Activated CD8-positive, alpha-beta memory T cell treated with anti-CD3 and anti-CD28 coated beads for 4 hours (primary cell): ENCODE data around the gene CSPG4.

Source experiments
- DNase-seq, 2 donors: peaks; one replicate each; pipeline ENCODE4 v3.0.0-alpha.2; 2020; ENCODE audit warnings: low read depth in 2 of 2

Gene CSPG4

GRCh38 chr15:75669191-75669878 is 43.3 kb downstream of the CSPG4 start:
- DNase-seq, result no peak

GRCh38 chr15:75666823-75667501 is 45.7 kb downstream of the CSPG4 start:
- DNase-seq, result no peak

- no peak for DNase-seq
These were observed 48.7 kb downstream of the CSPG4 start for GRCh38 chr15:75663931-75664421.

GRCh38 chr15:75662823-75663519 is 49.7 kb downstream of the CSPG4 start:
- DNase-seq, result no peak

GRCh38 chr15:75661756-75662140 is 50.9 kb downstream of the CSPG4 start:
- DNase-seq, result no peak

GRCh38 chr15:75661100-75661755 is 51.4 kb downstream of the CSPG4 start:
- no peak for DNase-seq

- DNase-seq, result no peak
These were observed 52.6 kb downstream of the CSPG4 start for GRCh38 chr15:75659928-75660645.

GRCh38 chr15:75659141-75659771 is 53.4 kb downstream of the CSPG4 start:
- DNase-seq, result no peak

GRCh38 chr15:75656813-75657212 is 55.8 kb downstream of the CSPG4 start:
- no peak for DNase-seq

GRCh38 chr15:75656331-75656730 is 56.3 kb downstream of the CSPG4 start:
- DNase-seq, result no peak

GRCh38 chr15:75655931-75656330 is 56.7 kb downstream of the CSPG4 start:
- DNase-seq, result no peak

GRCh38 chr15:75654201-75654907 is 58.3 kb downstream of the CSPG4 start:
- DNase-seq, result no peak

- no peak for DNase-seq
These were observed 59.2 kb downstream of the CSPG4 start for GRCh38 chr15:75653347-75653913.

- DNase-seq, result no peak
These were observed 60.7 kb downstream of the CSPG4 start for GRCh38 chr15:75651810-75652543.

GRCh38 chr15:75650908-75651809 is 61.5 kb downstream of the CSPG4 start:
- DNase-seq, result no peak

- no peak for DNase-seq
These were observed 62.8 kb downstream of the CSPG4 start for GRCh38 chr15:75649848-75650247.

- no peak for DNase-seq
These were observed 63.4 kb downstream of the CSPG4 start for GRCh38 chr15:75649045-75649761.
